Panc1 (cell line): ENCODE measurements around the gene HELZ2. TPM values are rescaled to one million over a fixed set of nuclear protein-coding genes. Genes with fewer than 3 reads are reported as not detected.
A peak's percentile ranks its signal among the peaks of the same experiment; 100 is the strongest.

Experiments
- ATAC-seq: fragments of 200-7000 bp; cut with Tn5 transposase; 2 replicates; pipeline ENCODE4 v1.9.1; 2020; ENCODE audit warnings: mild to moderate bottlenecking, moderate library complexity
- BruUV-seq: library from RNA; stranded (reverse); fragments of 400-500 nt; replicated peaks from 2 replicates; lab custom pipeline; 2021; lab: Mats Ljungman, UMichigan
- CTCF ChIA-PET: fragments of 300-600 bp; sonication (Branson Sonifier 250); formaldehyde crosslinking; loops from one replicate; lab custom pipeline; 2022; ENCODE audit warnings: antibody characterized with exemption; lab: Charles Lee
- POLR2A ChIA-PET: fragments of 300-600 bp; sonication (Branson Sonifier 250); formaldehyde crosslinking; loops from one replicate; lab custom pipeline; 2022; ENCODE audit warnings: antibody characterized with exemption; lab: Charles Lee
- DNase-seq: peaks from one replicate; pipeline ENCODE4 v3.0.0-alpha.2; 2010; ENCODE audit warnings: low read depth, low spot score
- H3K27ac ChIP-seq: 2 replicates; pipeline ENCODE4 v1.5.1; 2011; ENCODE audit warnings: mild to moderate bottlenecking, low read length, inconsistent platforms
- H3K27me3 ChIP-seq: fragments of 200-500 bp; sonication (Bioruptor generic); 2 replicates; pipeline ENCODE4 v1.6.0; 2014; ENCODE audit warnings: low read length, inconsistent platforms; ENCODE audit not compliant: control insufficient read depth, insufficient read depth
- H3K36me3 ChIP-seq: fragments of 200-500 bp; sonication (Bioruptor generic); 2 replicates; pipeline ENCODE4 v1.5.1; 2014; ENCODE audit warnings: inconsistent platforms, mild to moderate bottlenecking, low read length, moderate library complexity; ENCODE audit not compliant: control insufficient read depth, insufficient read depth
- H3K4me1 ChIP-seq: 2 replicates; pipeline ENCODE4 v1.5.1; 2011; ENCODE audit warnings: inconsistent platforms, mild to moderate bottlenecking, low read length, moderate library complexity; ENCODE audit not compliant: control insufficient read depth, insufficient read depth
- H3K4me3 ChIP-seq, 2 experiments: 2 replicates each; pipeline ENCODE4 v1.5.1; 2011 to 2012; ENCODE audit warnings: low read depth in 2 of 2, low read length in 2 of 2, mild to moderate bottlenecking in 2 of 2, inconsistent platforms in 1 of 2, moderate library complexity in 1 of 2
- H3K9me3 ChIP-seq: fragments of 200-500 bp; sonication (Bioruptor generic); 2 replicates; pipeline ENCODE4 v1.5.1; 2014; ENCODE audit warnings: low read depth, mild to moderate bottlenecking, inconsistent platforms, low read length, moderate library complexity; ENCODE audit not compliant: control insufficient read depth, insufficient read depth
- POLR2AphosphoS5 ChIP-seq: IDR thresholded peaks from 2 replicates; pipeline ENCODE4 v1.6.1; 2012; ENCODE audit warnings: mild to moderate bottlenecking, low read depth, low read length, moderate library complexity
- SIN3A ChIP-seq: IDR thresholded peaks from 2 replicates; pipeline ENCODE4 v1.6.1; 2012; ENCODE audit warnings: low read depth, mild to moderate bottlenecking, low read length, moderate library complexity, borderline replicate concordance; ENCODE audit not compliant: insufficient read depth
- TCF7L2 ChIP-seq: IDR thresholded peaks from 2 replicates; pipeline ENCODE4 v1.6.1; 2011; ENCODE audit warnings: mild to moderate bottlenecking, low read depth, low read length, inconsistent platforms
- in situ Hi-C: cut with HindIII; loops from 2 replicates; pipeline ENCODE4 v1.10.0; 2016; ENCODE audit warnings: low sequenced_read_pairs, low pct_unique_long_range_greater_than_20kb
- intact Hi-C: fragments of 100-400 bp; cut with micrococcal nuclease; formaldehyde crosslinking; loops from one replicate; pipeline ENCODE4 v1.10.0; 2022; ENCODE audit not compliant: unreplicated experiment
- total RNA-seq: library from RNA; stranded (reverse); gene quantifications from one replicate; pipeline ENCODE4 v1.2.1, GENCODE V29; 2021; ENCODE audit not compliant: unreplicated experiment
- TF ChIP-seq, protein P1 (sequence below), 2 experiments: IDR thresholded peaks; 2 replicates each; pipeline ENCODE4 v1.6.1; 2011 to 2012; ENCODE audit warnings: low read depth in 2 of 2, control low read depth in 1 of 2, low read length in 1 of 2, mild to moderate bottlenecking in 1 of 2, moderate library complexity in 1 of 2; ENCODE audit not compliant: insufficient read depth in 1 of 2
- TF ChIP-seq, protein P2 (sequence below): fragments of 450-650 bp; IDR thresholded peaks from 2 replicates; pipeline ENCODE4 v1.5.1; 2017; ENCODE audit warnings: mild to moderate bottlenecking

The HELZ2 gene
- total RNA-seq, 1 experiment from 2014 or later = 41.5 TPM

GRCh38 chr20:63553251-63553932 is 20.6 kb downstream of the HELZ2 start:
- Histone ChIP-seq H3K4me3 (peak overlapping the region; percentile 55 to 67), H3K27me3 (no peaks in the 10 kb centered on the region), H3K4me1 (peaks cover 8% of the 10 kb centered on the region), H3K36me3 (no peaks in the 10 kb centered on the region), H3K27ac (0 out of 2 replicates have a peak overlapping the region, but pooled peaks have one; percentile 51), H3K9me3 (no peaks in the 10 kb centered on the region)
- intact Hi-C loops (no loop called here), in situ Hi-C loops (no loop called here)
- CTCF ChIA-PET = no interaction called here
- no peak for TF ChIP-seq POLR2AphosphoS5
- TF ChIP-seq, protein P1, sequence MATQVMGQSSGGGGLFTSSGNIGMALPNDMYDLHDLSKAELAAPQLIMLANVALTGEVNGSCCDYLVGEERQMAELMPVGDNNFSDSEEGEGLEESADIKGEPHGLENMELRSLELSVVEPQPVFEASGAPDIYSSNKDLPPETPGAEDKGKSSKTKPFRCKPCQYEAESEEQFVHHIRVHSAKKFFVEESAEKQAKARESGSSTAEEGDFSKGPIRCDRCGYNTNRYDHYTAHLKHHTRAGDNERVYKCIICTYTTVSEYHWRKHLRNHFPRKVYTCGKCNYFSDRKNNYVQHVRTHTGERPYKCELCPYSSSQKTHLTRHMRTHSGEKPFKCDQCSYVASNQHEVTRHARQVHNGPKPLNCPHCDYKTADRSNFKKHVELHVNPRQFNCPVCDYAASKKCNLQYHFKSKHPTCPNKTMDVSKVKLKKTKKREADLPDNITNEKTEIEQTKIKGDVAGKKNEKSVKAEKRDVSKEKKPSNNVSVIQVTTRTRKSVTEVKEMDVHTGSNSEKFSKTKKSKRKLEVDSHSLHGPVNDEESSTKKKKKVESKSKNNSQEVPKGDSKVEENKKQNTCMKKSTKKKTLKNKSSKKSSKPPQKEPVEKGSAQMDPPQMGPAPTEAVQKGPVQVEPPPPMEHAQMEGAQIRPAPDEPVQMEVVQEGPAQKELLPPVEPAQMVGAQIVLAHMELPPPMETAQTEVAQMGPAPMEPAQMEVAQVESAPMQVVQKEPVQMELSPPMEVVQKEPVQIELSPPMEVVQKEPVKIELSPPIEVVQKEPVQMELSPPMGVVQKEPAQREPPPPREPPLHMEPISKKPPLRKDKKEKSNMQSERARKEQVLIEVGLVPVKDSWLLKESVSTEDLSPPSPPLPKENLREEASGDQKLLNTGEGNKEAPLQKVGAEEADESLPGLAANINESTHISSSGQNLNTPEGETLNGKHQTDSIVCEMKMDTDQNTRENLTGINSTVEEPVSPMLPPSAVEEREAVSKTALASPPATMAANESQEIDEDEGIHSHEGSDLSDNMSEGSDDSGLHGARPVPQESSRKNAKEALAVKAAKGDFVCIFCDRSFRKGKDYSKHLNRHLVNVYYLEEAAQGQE (IDR thresholded peaks at IDR 0.05; ENCODE audit: insufficient read depth in 1 of 2, low read depth in 2 of 2, low read length in 1 of 2) = no peak
- TF ChIP-seq TCF7L2 = no peak
- TF ChIP-seq, protein P2, sequence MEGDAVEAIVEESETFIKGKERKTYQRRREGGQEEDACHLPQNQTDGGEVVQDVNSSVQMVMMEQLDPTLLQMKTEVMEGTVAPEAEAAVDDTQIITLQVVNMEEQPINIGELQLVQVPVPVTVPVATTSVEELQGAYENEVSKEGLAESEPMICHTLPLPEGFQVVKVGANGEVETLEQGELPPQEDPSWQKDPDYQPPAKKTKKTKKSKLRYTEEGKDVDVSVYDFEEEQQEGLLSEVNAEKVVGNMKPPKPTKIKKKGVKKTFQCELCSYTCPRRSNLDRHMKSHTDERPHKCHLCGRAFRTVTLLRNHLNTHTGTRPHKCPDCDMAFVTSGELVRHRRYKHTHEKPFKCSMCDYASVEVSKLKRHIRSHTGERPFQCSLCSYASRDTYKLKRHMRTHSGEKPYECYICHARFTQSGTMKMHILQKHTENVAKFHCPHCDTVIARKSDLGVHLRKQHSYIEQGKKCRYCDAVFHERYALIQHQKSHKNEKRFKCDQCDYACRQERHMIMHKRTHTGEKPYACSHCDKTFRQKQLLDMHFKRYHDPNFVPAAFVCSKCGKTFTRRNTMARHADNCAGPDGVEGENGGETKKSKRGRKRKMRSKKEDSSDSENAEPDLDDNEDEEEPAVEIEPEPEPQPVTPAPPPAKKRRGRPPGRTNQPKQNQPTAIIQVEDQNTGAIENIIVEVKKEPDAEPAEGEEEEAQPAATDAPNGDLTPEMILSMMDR = no peak
- TF ChIP-seq SIN3A = no peak
- BruUV-seq = no TSS peak
- DNase-seq = no peak
- peak; percentile 71 for ATAC-seq
- POLR2A ChIA-PET = interaction anchor here (0.6 kb wide), 1 partner anchor 14 kb away, joined by 9 read pairs; no protein-coding TSS in a partner anchor

DNA sequence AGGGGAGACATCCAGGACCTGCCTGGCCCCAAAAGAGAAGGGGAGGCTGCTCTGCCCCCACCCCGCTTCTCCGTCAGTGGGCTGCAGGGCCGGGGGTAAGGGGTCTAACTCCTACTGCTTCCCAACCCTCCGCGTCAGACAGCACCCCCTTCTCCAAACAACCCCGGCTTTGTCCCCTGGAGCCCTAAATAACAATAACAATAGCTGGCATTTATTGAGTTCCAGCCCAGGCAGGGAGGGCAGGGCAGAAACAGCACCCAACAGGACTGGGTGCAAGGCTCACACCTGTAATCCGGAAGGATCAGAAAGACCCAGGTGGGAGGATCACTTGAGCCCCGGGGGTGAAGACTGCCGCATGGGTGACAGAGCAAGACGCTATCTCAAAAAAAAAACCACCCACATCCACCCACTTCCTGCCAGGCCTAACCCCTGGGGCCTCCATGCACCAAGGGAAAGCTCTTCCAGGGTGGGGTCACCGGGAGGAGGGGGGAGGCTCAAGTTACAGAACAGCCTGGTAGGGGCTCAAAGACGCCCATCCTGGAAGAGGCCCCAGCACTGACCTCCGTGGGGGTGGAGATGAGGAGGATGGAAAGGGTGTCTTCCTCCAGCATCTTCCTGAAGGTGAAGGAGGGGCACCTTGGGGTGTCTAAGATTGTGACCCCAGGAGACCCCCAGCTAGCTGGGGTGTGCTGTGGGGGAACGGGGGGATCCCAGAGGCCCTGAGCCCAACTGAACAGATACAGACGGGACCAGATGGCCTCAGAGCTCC is 21.4 kb downstream of the HELZ2 start:
- intact Hi-C loops = no loop called here
- H3K27ac ChIP-seq = no peak overlapping the region
- TF ChIP-seq, protein P1 (IDR thresholded peaks at IDR 0.05; ENCODE audit: insufficient read depth in 1 of 2, low read depth in 2 of 2, low read length in 1 of 2) = no peak
- TF ChIP-seq, protein P2 = no peak
- TF ChIP-seq POLR2AphosphoS5 (no peak), SIN3A (no peak), TCF7L2 (no peak)
- no peaks in the 10 kb centered on the region for H3K27me3 ChIP-seq
- ChIA-PET CTCF (no interaction called here), POLR2A (interaction anchor here (0.6 kb wide), 1 partner anchor 14 kb away, joined by 9 read pairs; no protein-coding TSS in a partner anchor)
- BruUV-seq = no TSS peak
- H3K4me1 ChIP-seq = peaks cover 14% of the 10 kb centered on the region
- H3K4me3 ChIP-seq = peak overlapping the region in 1 of 2 experiments; percentile 20; a peak in 1 of 4 replicates
- ATAC-seq (no peak), DNase-seq (no peak)
- H3K9me3 ChIP-seq = no peaks in the 10 kb centered on the region
- no peaks in the 10 kb centered on the region for H3K36me3 ChIP-seq
- in situ Hi-C loops = no loop called here
